ENCODE data around the gene USP11.

Gene USP11

GRCh38 chrX:47285836-47286320 lies 53.1 kb downstream of the USP11 start:
- Histone ChIP-seq H3K36me3 (ENCODE audit: control insufficient read depth in 2 of 2, insufficient read depth in 1 of 2, low read length in 2 of 2) (no peaks in the 10 kb centered on the region), H3K9me3 (ENCODE audit: control insufficient read depth, insufficient read depth, low read depth, low read length) (no peaks in the 10 kb centered on the region), H3K4me3 (ENCODE audit: low read depth, low read length) (no peak overlapping the region), H3K4me1 (ENCODE audit: control insufficient read depth, insufficient read depth, low read length) (no peaks in the 10 kb centered on the region), H3K27ac (ENCODE audit: extremely low read depth, low read depth, low read length) (no peak overlapping the region)
- CTCF ChIA-PET = interaction anchor here (0.6 to 1.2 kb wide), 3 partner anchors 10 to 23 kb away, joined by 3 read pairs; no protein-coding TSS in a partner anchor
- POLR2A ChIA-PET = interaction anchor here (1.6 kb wide), 1 partner anchor 48 kb away, joined by 4 read pairs; no protein-coding TSS in a partner anchor
- TF ChIP-seq IKZF3 (tag by site-specific recombination; IDR thresholded peaks at IDR 0.05) (no peak), ZNF292 (tag by site-specific recombination; IDR thresholded peaks at IDR 0.05; ENCODE audit: borderline replicate concordance, low read depth) (no peak), ZNF488 (tag by site-specific recombination; IDR thresholded peaks at IDR 0.05) (no peak), ZNF610 (tag by site-specific recombination; IDR thresholded peaks at IDR 0.05; ENCODE audit: borderline replicate concordance) (no peak), CTCF (tag by site-specific recombination; IDR thresholded peaks at IDR 0.05) (no peak), ZNF140 (tag by site-specific recombination; IDR thresholded peaks at IDR 0.05) (no peak), ZNF391 (tag by site-specific recombination; IDR thresholded peaks at IDR 0.05; ENCODE audit: borderline replicate concordance, low read depth) (no peak), ZNF571 (tag by site-specific recombination; IDR thresholded peaks at IDR 0.05) (no peak), PRDM10 (tag by site-specific recombination; IDR thresholded peaks at IDR 0.05) (no peak), ZNF404 (tag by site-specific recombination; IDR thresholded peaks at IDR 0.05) (no peak), ZBTB8A (tag by site-specific recombination; IDR thresholded peaks at IDR 0.05) (no peak), ZNF692 (tag by site-specific recombination; IDR thresholded peaks at IDR 0.05) (no peak)

GRCh38 chrX:47293106-47293505 lies 60.3 kb downstream of the USP11 start:
- Histone ChIP-seq H3K4me1 (ENCODE audit: control insufficient read depth, insufficient read depth, low read length) (no peaks in the 10 kb centered on the region), H3K4me3 (ENCODE audit: low read depth, low read length) (no peak overlapping the region), H3K36me3 (ENCODE audit: control insufficient read depth in 2 of 2, insufficient read depth in 1 of 2, low read length in 2 of 2) (no peaks in the 10 kb centered on the region), H3K27ac (ENCODE audit: extremely low read depth, low read depth, low read length) (no peak overlapping the region), H3K9me3 (ENCODE audit: control insufficient read depth, insufficient read depth, low read depth, low read length) (peaks cover 5% of the 10 kb centered on the region; the same call in 1 of the 2 replicates)
- ChIA-PET POLR2A (no interaction called here), CTCF (no interaction called here)
- TF ChIP-seq GLIS2 (tag by site-specific recombination; IDR thresholded peaks at IDR 0.05) (no peak), ZNF404 (tag by site-specific recombination; IDR thresholded peaks at IDR 0.05) (no peak), ZSCAN4 (tag by site-specific recombination; IDR thresholded peaks at IDR 0.05) (no peak), ZNF610 (tag by site-specific recombination; IDR thresholded peaks at IDR 0.05; ENCODE audit: borderline replicate concordance) (no peak), ZNF174 (tag by site-specific recombination; IDR thresholded peaks at IDR 0.05) (no peak), ZNF629 (tag by site-specific recombination; IDR thresholded peaks at IDR 0.05) (no peak), ZNF184 (tag by site-specific recombination; IDR thresholded peaks at IDR 0.05) (no peak), ZNF416 (tag by site-specific recombination; IDR thresholded peaks at IDR 0.05) (no peak), ZNF274 (IDR thresholded peaks at IDR 0.05; ENCODE audit: low read length) (no peak), ZNF274 (tag by site-specific recombination; IDR thresholded peaks at IDR 0.05; ENCODE audit: borderline replicate concordance) (no peak), ZBTB26 (tag by site-specific recombination; optimal IDR thresholded peaks at IDR 0.05) (no peak), MEIS1 (CRISPR knock-in tag; IDR thresholded peaks at IDR 0.05; ENCODE audit: borderline replicate concordance) (no peak), ZNF521 (tag by site-specific recombination; IDR thresholded peaks at IDR 0.05) (no peak), ZNF2 (tag by site-specific recombination; IDR thresholded peaks at IDR 0.05) (no peak), ZNF10 (tag by site-specific recombination; IDR thresholded peaks at IDR 0.05) (no peak), ZNF596 (tag by site-specific recombination; IDR thresholded peaks at IDR 0.05) (no peak)
